SH-SY5Y (cell line): Measurements from ENCODE around the gene SECTM1.

Experiments used
- GATA2 ChIP-seq: IDR thresholded peaks from 2 replicates; pipeline ENCODE4 v1.6.1; 2011; ENCODE audit warnings: mild to moderate bottlenecking, low read depth, low read length
- GATA3 ChIP-seq: IDR thresholded peaks from 2 replicates; pipeline ENCODE4 v1.6.1; 2011; ENCODE audit warnings: low read depth, mild to moderate bottlenecking, low read length, moderate library complexity

DNA sequence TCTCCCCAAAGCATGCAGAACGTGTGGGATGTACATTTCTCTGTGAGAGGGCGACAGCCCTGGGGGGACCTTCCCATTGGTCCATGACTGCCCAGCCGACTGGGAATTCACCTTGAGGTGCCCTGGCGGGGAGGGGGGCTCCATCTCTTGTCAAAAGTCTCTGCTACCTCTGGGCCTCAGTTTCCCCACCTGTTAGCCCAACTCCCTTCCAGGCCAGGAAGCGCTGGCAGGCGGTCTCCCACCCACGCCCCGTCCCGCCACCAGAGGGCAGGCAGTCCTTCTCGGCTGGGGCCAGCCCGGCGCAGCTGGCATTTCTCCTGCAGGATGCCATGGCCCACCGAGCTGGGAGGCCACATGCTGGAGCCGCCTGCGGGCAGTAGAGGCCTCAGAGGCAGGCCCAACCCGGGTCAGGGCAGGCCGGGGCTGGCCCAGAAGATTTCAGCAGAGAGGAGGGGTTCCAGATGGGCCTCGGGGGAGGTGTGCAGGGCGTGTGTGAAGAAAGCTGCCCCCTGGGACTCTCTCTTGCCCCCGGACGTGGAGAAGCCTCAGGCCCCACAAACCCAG is 32.8 kb downstream of the SECTM1 start:
- TF ChIP-seq GATA3 (no peak), GATA2 (no peak)
